NCI-H446 treated with DMSO at 0.1 percent for 48 hours (cell line): ENCODE measurements around the gene FASN.

Experiments
- DNase-seq: peaks from one replicate; lab custom pipeline; 2025; lab: John Stamatoyannopoulos, UW

FASN gene

DNA sequence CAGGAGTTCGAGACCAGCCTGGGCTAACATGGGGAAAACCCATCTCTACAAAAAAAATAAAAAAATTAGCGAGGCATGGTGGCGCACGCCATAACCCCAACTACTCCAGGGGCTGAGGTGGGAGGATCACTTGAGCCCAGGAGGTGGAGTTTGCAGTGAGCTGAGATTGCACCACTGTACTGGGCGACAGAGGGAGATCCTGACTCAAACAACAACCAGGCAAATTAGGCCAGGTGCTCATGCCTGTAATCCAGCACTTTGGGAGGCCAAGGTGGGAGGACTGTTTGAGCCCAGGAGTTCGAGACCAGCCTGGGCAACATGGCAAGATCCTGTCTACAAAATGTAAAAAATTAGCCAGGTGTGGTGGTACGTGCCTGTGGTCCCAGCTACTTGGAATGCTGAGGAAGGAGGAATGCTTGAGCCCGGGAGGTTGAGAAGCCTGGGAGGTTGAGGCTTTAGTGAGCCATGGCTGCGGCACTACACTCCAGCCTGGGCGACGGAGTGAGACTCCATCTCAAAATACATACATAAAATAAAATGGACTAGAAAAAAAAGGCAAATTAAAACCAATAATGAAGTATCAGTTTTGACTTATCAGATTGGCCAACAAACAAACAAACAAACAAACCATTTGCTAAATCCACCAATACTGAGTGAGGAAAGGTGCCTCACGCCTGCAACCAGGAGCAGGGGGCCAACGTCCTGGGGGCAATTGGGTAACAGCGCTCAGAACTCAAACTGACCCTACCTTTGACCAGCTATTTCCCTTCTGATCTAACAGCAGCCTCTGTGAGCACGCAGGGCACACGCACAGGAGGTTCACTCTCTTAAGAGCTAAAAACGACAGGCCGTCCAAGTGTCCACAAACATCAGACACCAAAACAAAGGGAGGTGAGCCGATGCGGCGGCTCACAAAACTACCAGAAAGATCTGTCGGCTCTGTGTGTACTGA, 19.4 kb upstream of the FASN start:
- no peak for DNase-seq

DNA sequence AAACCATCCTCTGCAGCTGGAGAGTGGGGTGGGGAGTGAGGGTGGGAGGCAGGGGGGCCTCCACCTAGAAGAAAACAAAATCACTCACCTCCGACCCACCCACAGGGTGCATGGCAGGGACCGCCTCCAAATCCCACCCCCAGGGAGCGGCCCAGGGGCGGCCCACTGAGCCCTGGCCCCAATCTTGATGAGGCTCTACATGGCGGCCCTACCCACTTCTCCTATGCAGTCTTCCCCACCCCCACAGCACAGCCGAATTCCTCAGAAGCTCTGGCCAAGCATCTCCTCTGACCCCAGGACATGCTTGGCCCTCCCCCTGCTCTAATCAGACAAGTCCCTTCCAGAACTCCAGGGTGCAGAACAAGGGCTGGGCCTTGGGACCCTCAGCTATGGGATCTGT, 18.2 kb upstream of the FASN start:
- no peak for DNase-seq

- no peak for DNase-seq
Measured at GRCh38 chr17:82114872-82115271, 16.8 kb upstream of the FASN start.

DNA sequence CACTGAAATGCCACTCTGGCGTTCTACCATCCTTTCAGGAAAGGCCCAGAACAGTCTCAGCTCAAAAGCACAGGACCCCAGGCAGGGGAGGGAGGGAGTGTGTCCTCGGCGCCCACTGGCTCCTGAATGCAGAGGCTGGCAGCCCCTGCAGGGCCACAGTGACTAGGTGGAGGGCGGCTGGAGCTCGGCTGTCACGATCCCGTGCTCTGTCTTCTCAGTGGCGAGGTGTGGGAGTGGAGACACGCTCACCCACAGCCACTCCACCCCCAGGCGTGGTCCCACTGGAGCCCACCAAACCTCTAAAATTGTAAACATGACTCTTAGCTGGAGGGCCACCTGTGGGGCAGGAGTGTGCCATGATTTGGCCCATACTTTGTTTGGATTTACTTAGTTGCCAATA, 16.4 kb upstream of the FASN start:
- DNase-seq: no peak

DNA sequence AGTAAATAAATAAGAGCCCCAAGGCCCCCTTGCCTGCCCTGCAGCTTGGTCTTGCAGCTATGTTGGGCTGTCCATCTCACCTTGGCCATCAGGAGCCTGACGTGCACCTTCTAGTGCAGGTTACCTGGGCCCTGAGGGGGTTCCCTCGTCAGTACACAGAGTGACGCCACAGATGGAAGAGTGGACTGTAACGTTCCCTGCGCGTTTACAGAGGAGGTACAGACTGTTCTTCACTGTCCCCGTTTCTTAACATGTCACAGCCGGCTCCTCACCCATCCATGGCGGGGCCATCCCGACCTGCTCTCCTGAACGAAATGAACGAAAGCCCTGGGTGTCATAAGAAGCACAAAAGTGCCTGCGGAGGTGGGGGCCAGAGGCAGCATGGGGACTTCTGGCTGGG, 15.9 kb upstream of the FASN start:
- DNase-seq: no peak

GRCh38 chr17:82113422-82113821, 15.4 kb upstream of the FASN start:
- DNase-seq: no peak

GRCh38 chr17:82112914-82113311, 14.9 kb upstream of the FASN start:
- DNase-seq: no peak

- DNase-seq: no peak
Measured at GRCh38 chr17:82112181-82112913, 14.3 kb upstream of the FASN start.

DNA sequence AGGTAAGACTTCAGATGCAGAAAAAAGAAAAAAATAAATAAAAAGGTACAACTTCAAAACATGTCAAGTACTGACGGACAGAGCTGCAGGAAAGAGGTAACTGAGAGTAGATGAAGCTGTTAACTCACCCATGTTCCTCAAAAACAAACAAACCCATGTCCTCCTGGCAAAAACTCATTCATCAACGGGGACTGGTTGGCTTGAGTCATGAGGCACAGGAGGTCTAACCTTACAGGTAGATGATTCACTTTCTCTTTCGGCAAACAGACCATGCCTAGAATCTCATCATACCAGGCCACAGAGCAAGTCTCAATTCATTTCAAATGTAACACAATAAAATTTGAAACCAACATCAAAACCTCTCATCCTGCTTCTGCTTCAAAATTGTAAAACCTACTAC, 12.3 kb upstream of the FASN start:
- no peak for DNase-seq

DNA sequence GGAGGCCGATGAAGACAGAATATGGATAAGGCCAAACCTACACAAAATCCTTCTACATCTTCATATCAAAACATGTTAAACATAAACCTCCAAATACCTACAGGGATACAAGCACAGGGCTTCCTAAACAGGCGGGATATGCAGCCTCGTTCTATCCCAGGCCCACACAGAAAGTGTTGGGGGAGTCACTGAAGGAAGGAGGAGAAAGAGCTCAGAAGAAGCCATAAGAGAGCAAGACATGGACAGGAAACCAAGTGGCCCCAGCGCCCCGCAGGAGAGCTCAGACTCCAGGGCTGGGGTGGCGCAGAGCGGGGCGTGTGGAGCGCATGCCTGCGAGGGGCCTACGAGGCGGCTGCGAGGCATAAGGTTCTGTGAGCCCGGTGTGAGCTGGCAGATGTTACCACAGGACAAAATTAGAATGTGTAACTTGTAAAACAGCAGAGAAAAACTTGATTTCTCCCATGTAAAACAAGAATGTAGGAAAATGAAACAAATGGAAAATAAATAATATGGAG, 11.0 kb upstream of the FASN start:
- no peak for DNase-seq

GRCh38 chr17:82108496-82108945, 10.5 kb upstream of the FASN start:
- DNase-seq: no peak

GRCh38 chr17:82108038-82108437, 10.0 kb upstream of the FASN start:
- DNase-seq: no peak

DNA sequence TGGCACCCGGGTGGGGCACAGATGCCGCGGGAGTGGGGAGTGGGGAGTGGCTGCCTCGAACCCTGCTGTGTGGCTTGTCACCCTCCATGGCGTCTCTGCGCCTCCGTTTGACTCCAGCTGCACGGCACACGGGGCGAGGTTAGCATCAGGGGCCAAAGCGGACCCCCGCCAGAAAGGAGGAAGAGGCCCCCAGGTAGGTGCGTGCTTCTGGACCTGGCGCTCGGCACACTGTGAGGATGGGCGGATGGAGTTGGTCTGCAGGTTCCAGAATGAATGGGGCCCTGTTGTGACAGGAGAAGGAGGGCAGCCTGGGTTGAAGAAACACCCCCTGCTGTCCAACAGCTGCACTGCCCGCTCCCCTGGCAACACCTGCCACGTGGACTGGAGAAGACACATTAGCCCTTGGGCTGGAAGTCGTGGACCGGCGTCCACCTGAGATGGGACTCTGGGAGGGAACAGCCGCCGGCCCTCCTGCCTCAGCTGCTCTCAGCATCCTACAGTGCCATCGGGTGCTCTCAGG, 9.4 kb upstream of the FASN start:
- no peak for DNase-seq

- no peak for DNase-seq
Measured at GRCh38 chr17:82106688-82107305, 8.8 kb upstream of the FASN start.

DNA sequence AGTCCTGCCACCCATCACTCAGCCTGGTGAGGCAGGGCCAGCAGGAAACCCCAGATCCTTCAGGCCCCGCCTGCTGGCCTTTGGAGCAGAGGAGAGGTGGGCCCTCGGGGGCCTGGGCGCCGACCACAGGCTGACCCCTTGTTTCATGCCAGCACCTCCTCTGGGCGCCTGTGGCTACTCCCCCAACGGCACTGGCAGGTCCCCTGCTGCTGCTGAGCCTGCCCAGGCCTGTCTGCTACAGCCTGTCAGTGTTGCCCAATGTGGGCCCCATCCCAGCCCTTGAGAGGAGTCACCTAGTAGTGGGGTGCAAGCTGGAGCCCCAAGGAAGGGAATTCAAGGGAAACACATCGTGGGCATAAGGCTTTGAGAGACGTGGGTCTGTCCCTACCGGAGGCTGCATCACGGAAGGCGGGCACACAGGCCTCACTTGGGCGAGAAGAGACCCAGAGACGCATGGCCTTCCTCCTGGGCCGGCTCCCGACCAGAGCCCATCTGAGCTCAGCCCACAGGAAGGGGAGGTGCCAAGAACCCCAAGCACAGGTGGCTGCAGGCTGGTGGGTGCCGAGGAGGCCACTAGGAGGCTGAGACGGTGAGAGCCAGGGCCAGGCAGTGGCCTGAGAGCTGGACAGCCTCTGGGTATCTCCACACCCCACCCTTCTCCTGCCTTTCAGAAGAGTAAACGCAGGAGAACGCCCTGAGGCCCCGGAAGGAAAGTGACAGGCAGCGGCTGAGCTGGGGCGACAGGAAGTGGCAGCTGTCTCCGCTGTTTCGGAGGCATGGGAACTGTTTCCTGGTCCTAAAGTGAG, 8.0 kb upstream of the FASN start:
- DNase-seq: no peak

DNA sequence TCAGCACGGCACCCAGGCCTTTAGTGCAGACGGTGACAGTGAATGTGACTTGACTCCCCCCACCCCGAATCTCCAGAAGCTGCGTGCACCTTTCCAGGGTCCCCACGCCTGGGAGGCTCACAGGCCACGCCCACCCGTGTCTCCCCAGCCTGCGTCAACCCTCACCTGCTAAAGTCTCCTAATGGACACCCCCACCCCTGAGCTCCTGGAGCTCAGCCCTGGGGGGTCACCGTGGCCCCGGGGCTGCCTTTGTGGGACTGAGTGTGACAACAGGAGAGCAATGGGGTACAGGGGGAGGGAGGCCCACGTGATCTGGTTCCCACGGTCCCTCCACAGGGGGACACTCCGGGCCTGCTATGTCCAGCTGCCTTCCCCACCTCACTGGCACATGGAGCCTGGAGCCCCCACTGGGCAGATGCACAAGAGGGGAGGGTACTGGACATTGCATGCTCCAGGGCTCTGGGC, 7.4 kb upstream of the FASN start:
- DNase-seq: no peak

- DNase-seq: no peak
Measured at GRCh38 chr17:82104797-82105416, 6.9 kb upstream of the FASN start.

DNA sequence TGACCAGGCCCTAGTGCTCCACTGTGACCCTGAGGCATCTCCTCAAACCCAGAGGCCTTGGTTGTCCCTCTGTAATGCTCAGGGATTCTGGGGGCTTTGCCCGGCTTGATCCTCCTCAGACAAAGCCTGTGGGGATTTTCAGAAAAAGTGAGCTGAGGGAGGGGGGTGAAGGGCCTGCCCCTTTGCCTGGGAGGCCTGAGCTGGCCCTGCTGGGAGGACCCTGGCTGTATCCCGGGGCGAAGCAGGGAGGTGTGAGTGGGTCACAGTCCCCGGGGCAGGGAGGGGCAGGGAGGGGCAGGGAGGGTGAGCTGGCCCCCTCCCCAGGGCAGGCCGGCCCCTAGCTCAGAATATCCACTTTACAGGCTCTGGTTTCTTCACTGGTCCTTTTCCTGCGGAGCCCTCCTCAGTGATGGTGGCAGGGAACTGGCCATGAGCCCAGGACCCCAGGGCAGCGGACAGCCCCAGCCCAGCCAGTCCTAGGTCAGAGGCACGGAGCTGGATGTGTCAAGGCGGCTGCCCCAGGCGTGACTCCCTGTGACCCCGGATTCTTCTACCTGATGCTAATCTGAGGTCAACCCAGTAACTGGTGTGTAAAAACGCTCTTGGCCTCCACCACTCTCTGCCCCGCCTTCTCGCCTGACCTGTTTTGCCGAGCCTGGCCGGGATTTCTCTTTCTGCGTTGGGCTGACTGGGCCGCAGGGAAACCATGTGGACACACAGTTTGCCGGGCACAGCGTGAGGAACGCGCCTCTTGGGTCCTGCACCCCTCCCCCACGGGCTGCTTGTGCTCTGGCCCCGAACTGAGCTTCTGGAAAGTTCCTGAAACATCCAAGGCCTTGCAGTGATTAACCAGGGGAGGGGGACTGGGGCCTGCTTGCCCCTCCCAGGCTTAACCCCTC, 5.8 kb upstream of the FASN start:
- no peak for DNase-seq

GRCh38 chr17:82101767-82102679, 4.0 kb upstream of the FASN start:
- no peak for DNase-seq
